HS-27A (cell line): Measurements from ENCODE around the gene MAMDC4.
"Not testable (repeated sequence)": the region's sequence is repeated elsewhere in the genome, so short reads cannot be mapped to it uniquely, and the experiment has no call there.

ENCODE experiments used
- DNase-seq: peaks from one replicate; pipeline ENCODE4 v3.0.0-alpha.2; 2012; ENCODE audit warnings: low read depth, missing footprints

Gene MAMDC4

GRCh38 chr9:136851941-136852663 lies at the start of gene MAMDC4:
Gene MAMDC4, plus strand, starts transcription at chr9:136852346. Its CDS starts 71 bp downstream, at chr9:136852417.
- DNase-seq: no peak

GRCh38 chr9:136803009-136803550 lies 49.1 kb upstream of the MAMDC4 start:
- not testable (repeated sequence) for DNase-seq

GRCh38 chr9:136803551-136804508 lies 48.3 kb upstream of the MAMDC4 start:
- DNase-seq: no peak

GRCh38 chr9:136804509-136805206 lies 47.5 kb upstream of the MAMDC4 start:
- no peak for DNase-seq

GRCh38 chr9:136805207-136805740 lies 46.9 kb upstream of the MAMDC4 start:
- no peak for DNase-seq

- no peak for DNase-seq
Measured at GRCh38 chr9:136806067-136806466, 46.1 kb upstream of the MAMDC4 start.

GRCh38 chr9:136806631-136807201 lies 45.4 kb upstream of the MAMDC4 start:
- no peak for DNase-seq

GRCh38 chr9:136807281-136808074 lies 44.7 kb upstream of the MAMDC4 start, which contains the start of gene RABL6:
Gene RABL6, plus strand, starts transcription at chr9:136807948. Its CDS starts 249 bp downstream, at chr9:136808197.
- no peak for DNase-seq

GRCh38 chr9:136808075-136808805 lies 43.9 kb upstream of the MAMDC4 start:
- no peak for DNase-seq

GRCh38 chr9:136808806-136809158 lies 43.4 kb upstream of the MAMDC4 start:
- no peak for DNase-seq

- DNase-seq: no peak
Measured at GRCh38 chr9:136814725-136815421, 37.3 kb upstream of the MAMDC4 start.

- no peak for DNase-seq
Measured at GRCh38 chr9:136815422-136815782, 36.7 kb upstream of the MAMDC4 start.

GRCh38 chr9:136820971-136821825 lies 30.9 kb upstream of the MAMDC4 start:
- DNase-seq: no peak

GRCh38 chr9:136821826-136822544 lies 30.2 kb upstream of the MAMDC4 start:
- DNase-seq: no peak

- DNase-seq: no peak
Measured at GRCh38 chr9:136823136-136824046, 28.8 kb upstream of the MAMDC4 start.

- no peak for DNase-seq
Measured at GRCh38 chr9:136824496-136825225, 27.5 kb upstream of the MAMDC4 start.
